PC-3 (cell line): ENCODE results near the gene ADPRHL1.

Experiments used
- EZH2 ChIP-seq: fragments of 300-600 bp; sonication (generic); IDR thresholded peaks from one replicate; pipeline ENCODE4 v1.6.1; 2017; ENCODE audit warnings: antibody characterized with exemption, mild to moderate bottlenecking, low read length; ENCODE audit not compliant: unreplicated experiment
- EZH2phosphoT487 ChIP-seq: fragments of 300-600 bp; sonication (generic); IDR thresholded peaks from 2 replicates; pipeline ENCODE4 v1.6.1; 2018; ENCODE audit warnings: mild to moderate bottlenecking, antibody characterized with exemption, low read length, borderline replicate concordance
- TF ChIP-seq, protein P1 (sequence below): fragments of 300-600 bp; sonication (generic); conservative IDR thresholded peaks from 2 replicates; pipeline ENCODE4 v1.5.1; 2017; ENCODE audit warnings: antibody characterized with exemption, low read depth, mild to moderate bottlenecking, low read length

DNA sequence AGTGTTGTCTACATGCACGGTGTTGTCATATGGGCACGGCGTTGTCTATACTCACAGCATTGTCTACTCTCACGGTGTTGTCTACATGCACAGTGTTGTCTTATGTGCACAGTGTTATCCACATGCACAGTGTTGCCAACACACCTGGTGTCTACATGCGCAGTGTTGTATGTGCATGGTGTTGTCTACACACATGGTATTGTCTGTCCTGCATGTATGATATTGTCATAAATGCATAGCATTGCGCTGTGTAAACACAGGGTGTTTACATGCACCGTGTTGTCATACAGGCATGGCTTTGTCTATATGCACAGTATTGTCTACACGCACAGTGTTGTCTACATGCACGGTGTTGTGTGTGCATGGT lies 6.8 kb downstream of the ADPRHL1 start:
- TF ChIP-seq, protein P1, sequence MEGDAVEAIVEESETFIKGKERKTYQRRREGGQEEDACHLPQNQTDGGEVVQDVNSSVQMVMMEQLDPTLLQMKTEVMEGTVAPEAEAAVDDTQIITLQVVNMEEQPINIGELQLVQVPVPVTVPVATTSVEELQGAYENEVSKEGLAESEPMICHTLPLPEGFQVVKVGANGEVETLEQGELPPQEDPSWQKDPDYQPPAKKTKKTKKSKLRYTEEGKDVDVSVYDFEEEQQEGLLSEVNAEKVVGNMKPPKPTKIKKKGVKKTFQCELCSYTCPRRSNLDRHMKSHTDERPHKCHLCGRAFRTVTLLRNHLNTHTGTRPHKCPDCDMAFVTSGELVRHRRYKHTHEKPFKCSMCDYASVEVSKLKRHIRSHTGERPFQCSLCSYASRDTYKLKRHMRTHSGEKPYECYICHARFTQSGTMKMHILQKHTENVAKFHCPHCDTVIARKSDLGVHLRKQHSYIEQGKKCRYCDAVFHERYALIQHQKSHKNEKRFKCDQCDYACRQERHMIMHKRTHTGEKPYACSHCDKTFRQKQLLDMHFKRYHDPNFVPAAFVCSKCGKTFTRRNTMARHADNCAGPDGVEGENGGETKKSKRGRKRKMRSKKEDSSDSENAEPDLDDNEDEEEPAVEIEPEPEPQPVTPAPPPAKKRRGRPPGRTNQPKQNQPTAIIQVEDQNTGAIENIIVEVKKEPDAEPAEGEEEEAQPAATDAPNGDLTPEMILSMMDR, result no peak
- TF ChIP-seq EZH2phosphoT487, result no peak
- no peak for TF ChIP-seq EZH2
